WTC11 (cell line): ENCODE data around the gene C1orf87. TPM values are rescaled to one million over a fixed set of nuclear protein-coding genes. Genes with fewer than 3 reads are reported as not detected.

Source experiments
- ATAC-seq: fragments of 200-7000 bp; cut with Tn5 transposase; 2 replicates; pipeline ENCODE4 v1.10.0; 2021; ENCODE audit warnings: mild to moderate bottlenecking, moderate library complexity
- CTCF ChIA-PET: fragments of 300-600 bp; sonication (Branson Sonifier 250); formaldehyde crosslinking; loops from one replicate; lab custom pipeline; 2021; ENCODE audit warnings: antibody characterized with exemption; lab: Charles Lee
- POLR2A ChIA-PET: fragments of 350-600 bp; sonication (Branson Sonifier 250); formaldehyde crosslinking; loops from one replicate; lab custom pipeline; 2021; ENCODE audit warnings: antibody characterized with exemption; lab: Charles Lee
- DNase-seq: peaks from one replicate; pipeline ENCODE4 v3.0.0; 2021; ENCODE audit warnings: low spot score
- H3K27ac Mint-ChIP-seq: 2 replicates; pipeline ENCODE4 v1.8.0; 2021; ENCODE audit warnings: mixed read lengths
- H3K27me3 Mint-ChIP-seq: 2 replicates; pipeline ENCODE4 v1.8.0; 2021; ENCODE audit warnings: low read depth, mild to moderate bottlenecking, moderate library complexity, mixed read lengths
- H3K36me3 Mint-ChIP-seq: 2 replicates; pipeline ENCODE4 v1.8.0; 2021; ENCODE audit warnings: mixed read lengths
- H3K4me1 Mint-ChIP-seq: 2 replicates; pipeline ENCODE4 v1.8.0; 2022; ENCODE audit warnings: mixed read lengths
- H3K4me3 Mint-ChIP-seq: 2 replicates; pipeline ENCODE4 v1.8.0; 2021; ENCODE audit warnings: mild to moderate bottlenecking, moderate library complexity, mixed read lengths
- H3K9me3 Mint-ChIP-seq: 2 replicates; pipeline ENCODE4 v1.8.0; 2021; ENCODE audit warnings: mixed read lengths
- ARID4B ChIP-seq: sonication (generic); formaldehyde crosslinking; IDR thresholded peaks from 2 replicates; pipeline ENCODE4 v1.8.0; 2023; ENCODE audit warnings: missing genetic modification reagents, mild to moderate bottlenecking, borderline replicate concordance
- ATF2 ChIP-seq: sonication (generic); formaldehyde crosslinking; IDR thresholded peaks from 2 replicates; pipeline ENCODE4 v1.8.1; 2022; ENCODE audit warnings: low read depth, missing genetic modification reagents, borderline replicate concordance
- CDX4 ChIP-seq: fragments of 250-450 bp; sonication (Bioruptor Pico); IDR thresholded peaks from 2 replicates; pipeline ENCODE4 v1.9.0; 2021; ENCODE audit warnings: moderate library complexity, mild to moderate bottlenecking, inconsistent platforms, borderline replicate concordance
- E2F4 ChIP-seq: sonication (generic); formaldehyde crosslinking; IDR thresholded peaks from 2 replicates; pipeline ENCODE4 v1.8.1; 2022; ENCODE audit warnings: low read depth, mild to moderate bottlenecking, moderate library complexity, missing genetic modification reagents, borderline replicate concordance
- FOXJ3 ChIP-seq: sonication (generic); formaldehyde crosslinking; IDR thresholded peaks from 2 replicates; pipeline ENCODE4 v1.9.0; 2021; ENCODE audit warnings: missing genetic modification reagents, mild to moderate bottlenecking, borderline replicate concordance
- FOXP4 ChIP-seq: sonication (generic); formaldehyde crosslinking; IDR thresholded peaks from 2 replicates; pipeline ENCODE4 v1.8.0; 2022; ENCODE audit warnings: mild to moderate bottlenecking, missing genetic modification reagents
- GRHL2 ChIP-seq: fragments of 250-450 bp; sonication (Bioruptor Pico); IDR thresholded peaks from 2 replicates; pipeline ENCODE4 v1.8.0; 2022; ENCODE audit warnings: mild to moderate bottlenecking, moderate library complexity; ENCODE audit not compliant: insufficient replicate concordance, severe bottlenecking
- NFE2L1 ChIP-seq: sonication (generic); formaldehyde crosslinking; IDR thresholded peaks from 2 replicates; pipeline ENCODE4 v1.8.1; 2023; ENCODE audit warnings: missing genetic modification reagents
- NFYB ChIP-seq: sonication (generic); formaldehyde crosslinking; conservative IDR thresholded peaks from 2 replicates; pipeline ENCODE4 v1.8.0; 2022; ENCODE audit warnings: low read depth, missing genetic modification reagents
- RORB ChIP-seq: fragments of 250-450 bp; sonication (Bioruptor Pico); IDR thresholded peaks from 2 replicates; pipeline ENCODE4 v1.9.0; 2021; ENCODE audit warnings: mild to moderate bottlenecking
- TP53 ChIP-seq: sonication (generic); formaldehyde crosslinking; IDR thresholded peaks from 2 replicates; pipeline ENCODE4 v1.8.1; 2023; ENCODE audit warnings: mild to moderate bottlenecking, missing genetic modification reagents
- ZNF425 ChIP-seq: fragments of 250-450 bp; sonication (Bioruptor Pico); conservative IDR thresholded peaks from 2 replicates; pipeline ENCODE4 v1.9.0; 2021; ENCODE audit warnings: mild to moderate bottlenecking
- ZNF532 ChIP-seq: fragments of 250-450 bp; sonication (Bioruptor Pico); IDR thresholded peaks from 2 replicates; pipeline ENCODE4 v1.9.0; 2021; ENCODE audit warnings: mild to moderate bottlenecking, borderline replicate concordance
- ZSCAN18 ChIP-seq: fragments of 250-450 bp; sonication (Bioruptor Pico); IDR thresholded peaks from 2 replicates; pipeline ENCODE4 v2.1.2; 2022; ENCODE audit warnings: mild to moderate bottlenecking, moderate library complexity
- total RNA-seq: library from RNA; stranded (reverse); gene quantifications from 3 replicates; pipeline ENCODE4 v1.2.3, GENCODE V29; 2021

C1orf87 gene
- total RNA-seq, 1 experiment from 2014 or later: 0.22 TPM

- TF ChIP-seq ZNF425 (CRISPR knock-in tag) (no peak), FOXJ3 (CRISPR knock-in tag) (no peak), ATF2 (CRISPR knock-in tag) (no peak)
Measured at GRCh38 chr1:60052601-60053000, 21.0 kb downstream of the C1orf87 start (continued).

- peaks cover 9% of the 10 kb centered on the region; the same call in 1 of the 2 replicates for H3K36me3 Mint-ChIP-seq
- H3K27ac Mint-ChIP-seq: no peak overlapping the region
- ATAC-seq: no peak
- no peak for TF ChIP-seq E2F4 (CRISPR knock-in tag)
- no peak for TF ChIP-seq GRHL2 (CRISPR knock-in tag)
- TF ChIP-seq ZNF532 (CRISPR knock-in tag): no peak
- TF ChIP-seq NFYB (CRISPR knock-in tag): no peak
- TF ChIP-seq CDX4: no peak
- TF ChIP-seq FOXP4 (CRISPR knock-in tag): no peak
- no peak for TF ChIP-seq ZSCAN18 (CRISPR knock-in tag)
- no peak for TF ChIP-seq ARID4B (CRISPR knock-in tag)
- no peak for TF ChIP-seq NFE2L1 (CRISPR knock-in tag)
- TF ChIP-seq RORB (CRISPR knock-in tag): no peak
- no peak for TF ChIP-seq TP53
- ChIA-PET POLR2A (no interaction called here), CTCF (no interaction called here)
- peaks cover 29% of the 10 kb centered on the region for H3K9me3 Mint-ChIP-seq
- no peak overlapping the region for H3K4me3 Mint-ChIP-seq
- no peaks in the 10 kb centered on the region for H3K4me1 Mint-ChIP-seq
- no peak for DNase-seq
- no peaks in the 10 kb centered on the region; the same call in 1 of the 2 replicates for H3K27me3 Mint-ChIP-seq
Measured at GRCh38 chr1:60051191-60051590, 22.4 kb downstream of the C1orf87 start.
